Mesenchymal stem cell (in vitro differentiated cells and primary cell): ENCODE data around the gene SLC25A21. TPM values are rescaled to one million over a fixed set of nuclear protein-coding genes. Genes with fewer than 3 reads are reported as not detected.

Source experiments
- small RNA-seq: library from polyadenylated mRNA; stranded (forward); fragments of <200 nt; extraction: miRNeasy Mini kit (QIAGEN cat#:217004); gene quantifications from one replicate; pipeline ENCODE3, GENCODE V24; 2013; ENCODE audit warnings: low read depth

SLC25A21 gene

Small RNAs within 50 kb of the gene (small RNA-seq; reads per million reads assigned to genes)
- not detected for gene MIR4503
- gene RNU6-273P, result not detected
